ENCODE measurements around the gene SDK2.
A peak's percentile ranks its signal among the peaks of the same experiment; 100 is the strongest.

SDK2 gene

GRCh38 chr17:73308017-73308823 lies 336.0 kb downstream of the SDK2 start (continued):
- no peak for TF ChIP-seq ZNF548 (tag by site-specific recombination; IDR thresholded peaks at IDR 0.05)
- no peak for TF ChIP-seq ZNF670 (tag by site-specific recombination; IDR thresholded peaks at IDR 0.05; ENCODE audit: low read depth)
- no peak for TF ChIP-seq ZNF624 (tag by site-specific recombination; IDR thresholded peaks at IDR 0.05)
- TF ChIP-seq ZNF501 (tag by site-specific recombination; IDR thresholded peaks at IDR 0.05) = no peak
- TF ChIP-seq ZNF157 (tag by site-specific recombination; IDR thresholded peaks at IDR 0.05) = no peak
- TF ChIP-seq ZNF211 (tag by site-specific recombination; IDR thresholded peaks at IDR 0.05; ENCODE audit: low read depth) = no peak
- no peak for TF ChIP-seq ZNF596 (tag by site-specific recombination; IDR thresholded peaks at IDR 0.05)
- no peak for TF ChIP-seq ZNF266 (tag by site-specific recombination; IDR thresholded peaks at IDR 0.05; ENCODE audit: low read depth)
- TF ChIP-seq ZNF707 (tag by site-specific recombination; IDR thresholded peaks at IDR 0.05) = no peak
- no peak for TF ChIP-seq ZNF19 (tag by site-specific recombination; IDR thresholded peaks at IDR 0.05; ENCODE audit: low read depth)
- TF ChIP-seq ATF2 (tag by site-specific recombination; IDR thresholded peaks at IDR 0.05; ENCODE audit: low read depth) = no peak
- no peak for TF ChIP-seq ZNF280C (tag by site-specific recombination; IDR thresholded peaks at IDR 0.05)
- TF ChIP-seq AEBP2 (tag by site-specific recombination; IDR thresholded peaks at IDR 0.05; ENCODE audit: borderline replicate concordance) = no peak
- no peak for TF ChIP-seq KLF9 (tag by site-specific recombination; IDR thresholded peaks at IDR 0.05; ENCODE audit: low read depth)
- no peak for TF ChIP-seq ZNF776 (tag by site-specific recombination; IDR thresholded peaks at IDR 0.05; ENCODE audit: borderline replicate concordance)

- ChIA-PET POLR2A (interaction anchor here (0.6 to 1.3 kb wide), 3 partner anchors 8 to 285 kb away, joined by 3 to 5 read pairs (median 3); no protein-coding TSS in a partner anchor), CTCF (interaction anchor here (0.6 to 7.7 kb wide), 7 partner anchors 13 to 403 kb away, joined by 3 to 50 read pairs (median 3); no protein-coding TSS in a partner anchor)
- Histone ChIP-seq H3K27ac (ENCODE audit: extremely low read depth, low read depth, low read length) (no peak overlapping the region), H3K36me3 (ENCODE audit: control insufficient read depth in 2 of 2, insufficient read depth in 1 of 2, low read length in 2 of 2) (peaks cover 0 to 6% of the 10 kb centered on the region in 2 experiments; a peak in 1 of 3 replicates), H3K4me3 (ENCODE audit: low read depth, low read length) (no peak overlapping the region), H3K4me1 (ENCODE audit: control insufficient read depth, insufficient read depth, low read length) (peaks cover 34% of the 10 kb centered on the region), H3K9me3 (ENCODE audit: control insufficient read depth, insufficient read depth, low read depth, low read length) (no peaks in the 10 kb centered on the region)
- no peak for TF ChIP-seq ZNF677 (tag by site-specific recombination; IDR thresholded peaks at IDR 0.05)
- peak; percentile 59 for TF ChIP-seq PRDM10 (tag by site-specific recombination; IDR thresholded peaks at IDR 0.05)
- TF ChIP-seq SP2 (tag by site-specific recombination; IDR thresholded peaks at IDR 0.05) = no peak
- TF ChIP-seq HIC1 (tag by site-specific recombination; IDR thresholded peaks at IDR 0.05) = 0 out of 2 replicates have a peak, but pooled peaks have one; percentile 49
These were observed 337.1 kb downstream of the SDK2 start for GRCh38 chr17:73307130-73307529.
